Measurements from ENCODE around the gene NOS1. TPM values are rescaled to one million over a fixed set of nuclear protein-coding genes. Genes with fewer than 3 reads are reported as not detected.
"Not testable (repeated sequence)": the region's sequence is repeated elsewhere in the genome, so short reads cannot be mapped to it uniquely, and the experiment has no call there.

The NOS1 gene
- polyA plus RNA-seq (ENCODE audit: insufficient read length), result 0.77 TPM

DNA sequence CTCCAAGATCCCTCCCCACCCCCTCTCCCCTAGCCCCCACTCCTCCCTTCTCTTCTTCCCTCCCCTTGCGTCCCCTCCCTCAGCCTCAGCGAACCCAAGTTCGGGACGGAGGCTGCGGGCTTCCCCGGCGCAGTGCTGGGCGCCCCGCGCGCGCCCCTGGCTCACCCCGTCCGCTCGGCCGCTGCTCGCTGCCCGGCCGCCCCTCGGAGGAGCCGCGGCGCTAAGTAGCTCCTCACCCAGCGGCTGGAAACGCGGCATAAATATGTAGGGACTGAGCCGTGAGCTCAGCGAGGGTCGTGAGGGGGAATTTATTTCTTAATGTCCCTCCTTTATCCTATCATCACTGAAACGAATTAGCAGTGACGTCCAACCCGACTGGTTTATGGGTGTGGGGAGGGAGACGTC, at the start of gene NOS1:
Gene NOS1 (minus strand): TSS at position 280 of the 405 bp plus-strand sequence. CDS start 30,557 bp downstream, outside the sequence.
- no peak for DNase-seq

- no peak for DNase-seq
Measured at GRCh38 chr12:117409286-117409685, 47.9 kb upstream of the NOS1 start.

- peak; percentile 82 for DNase-seq
Measured at GRCh38 chr12:117408161-117408791, 46.9 kb upstream of the NOS1 start.

DNA sequence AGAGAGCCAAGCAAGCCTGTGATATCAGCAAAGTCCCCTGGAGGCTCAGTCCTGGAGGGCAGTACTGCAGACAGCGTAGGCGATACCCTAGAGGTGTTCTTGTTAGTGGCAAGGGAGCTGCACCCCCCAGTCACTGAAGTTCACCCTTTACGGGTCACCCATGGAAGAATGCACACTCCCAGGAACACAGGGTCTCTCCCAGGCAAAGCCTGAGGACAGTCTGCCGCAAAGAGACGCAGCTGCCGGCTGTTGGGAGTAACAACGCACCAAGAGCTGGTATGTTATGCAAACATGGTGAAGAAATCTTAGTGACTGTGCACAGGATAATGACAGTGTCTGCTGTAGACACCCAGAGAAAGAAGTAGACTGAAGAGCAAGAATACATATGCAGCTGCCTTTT, 43.5 kb upstream of the NOS1 start:
- DNase-seq, result no peak

DNA sequence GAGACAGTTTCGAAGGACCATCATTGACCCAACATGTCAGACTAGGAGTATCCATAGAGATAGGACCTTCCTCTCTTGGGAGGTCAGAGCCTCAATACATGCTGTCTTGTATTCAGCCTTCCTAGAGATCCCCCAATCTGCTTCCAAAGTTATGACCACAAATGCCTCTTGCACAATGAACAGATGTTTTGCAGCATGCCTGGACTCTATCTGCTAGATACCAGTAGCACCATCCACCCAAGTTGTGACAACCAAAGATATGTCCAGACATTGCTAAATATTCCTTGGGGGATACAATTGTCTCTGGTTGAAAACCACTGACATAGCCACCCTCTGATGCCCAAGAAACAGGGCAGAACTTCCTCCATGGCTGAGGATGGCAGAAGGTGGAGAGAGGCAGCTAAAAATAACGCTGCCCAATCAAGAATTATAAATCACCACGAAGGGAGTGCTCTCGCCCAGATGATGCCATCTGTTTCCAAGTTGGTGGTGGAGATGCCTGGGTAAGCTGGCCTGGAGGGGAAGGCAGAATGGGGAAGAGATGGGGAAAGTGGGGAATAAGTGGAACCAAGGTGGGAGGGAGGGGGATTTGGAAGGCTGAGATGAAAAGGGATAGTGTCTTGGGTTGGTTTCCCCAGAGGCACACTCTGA, 42.9 kb upstream of the NOS1 start:
- no peak for DNase-seq

GRCh38 chr12:117403586-117404139, 42.2 kb upstream of the NOS1 start:
- no peak for DNase-seq

- DNase-seq, result no peak
Measured at GRCh38 chr12:117402363-117402762, 40.9 kb upstream of the NOS1 start.

- no peak for DNase-seq
Measured at GRCh38 chr12:117400912-117401311, 39.5 kb upstream of the NOS1 start.

DNA sequence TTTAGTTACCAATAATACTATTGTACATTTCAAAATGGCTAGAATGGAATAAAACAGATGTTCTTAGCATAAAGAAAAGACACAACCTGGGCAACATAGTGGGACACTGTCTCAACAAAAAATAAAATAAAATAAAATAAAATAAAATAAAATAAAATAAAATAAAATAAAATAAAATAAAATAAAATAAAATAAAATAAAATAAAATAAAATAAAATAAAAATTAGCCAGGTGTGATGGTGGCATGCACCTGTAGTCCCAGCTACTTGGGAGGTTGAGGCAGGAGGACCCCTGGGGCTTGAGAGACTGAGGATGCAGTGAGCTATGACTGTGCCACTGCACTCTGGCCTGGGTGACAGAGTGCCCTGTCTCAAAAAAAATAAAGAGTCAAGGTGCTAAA, 37.1 kb upstream of the NOS1 start:
- not testable (repeated sequence) for DNase-seq

DNA sequence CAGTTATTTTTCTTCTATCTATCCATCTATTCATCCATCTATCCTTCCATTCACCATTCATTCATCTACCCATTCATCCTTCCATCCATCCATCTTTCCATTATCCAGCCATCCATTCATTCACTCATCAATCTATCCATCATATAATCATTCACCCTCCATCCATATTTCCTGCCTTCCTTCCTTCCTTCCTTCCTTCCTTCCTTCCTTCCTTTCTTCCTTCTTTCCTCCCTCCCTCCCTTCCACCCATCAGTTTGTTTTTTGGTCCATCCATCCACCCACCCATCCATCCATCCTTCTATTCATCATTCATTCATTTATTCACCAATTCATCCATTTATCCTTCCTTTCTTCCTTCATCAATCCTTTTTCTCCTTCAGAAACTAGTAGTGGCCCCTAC, 34.3 kb upstream of the NOS1 start:
- no peak for DNase-seq

GRCh38 chr12:117394491-117394890, 33.1 kb upstream of the NOS1 start:
- no peak for DNase-seq

DNA sequence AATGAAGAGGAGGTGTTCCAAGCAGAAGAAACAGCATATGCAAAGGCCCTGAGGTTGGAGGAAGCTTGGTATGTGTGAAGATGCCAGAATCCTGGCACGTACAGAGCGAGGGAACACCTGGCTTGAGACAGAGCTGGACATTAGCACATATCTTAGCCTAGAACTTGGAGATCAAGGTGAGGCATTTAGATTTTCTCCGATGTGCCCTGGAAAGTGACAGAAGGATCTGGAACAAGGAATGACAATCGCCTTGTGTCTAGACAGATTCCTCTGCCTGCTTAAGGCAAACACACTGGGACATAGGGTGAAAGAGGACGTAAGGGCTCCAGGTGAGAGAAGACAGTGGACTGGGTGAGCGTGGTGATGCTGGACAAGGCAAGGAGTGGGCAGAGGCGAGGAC, 32.2 kb upstream of the NOS1 start:
- DNase-seq, result no peak

DNA sequence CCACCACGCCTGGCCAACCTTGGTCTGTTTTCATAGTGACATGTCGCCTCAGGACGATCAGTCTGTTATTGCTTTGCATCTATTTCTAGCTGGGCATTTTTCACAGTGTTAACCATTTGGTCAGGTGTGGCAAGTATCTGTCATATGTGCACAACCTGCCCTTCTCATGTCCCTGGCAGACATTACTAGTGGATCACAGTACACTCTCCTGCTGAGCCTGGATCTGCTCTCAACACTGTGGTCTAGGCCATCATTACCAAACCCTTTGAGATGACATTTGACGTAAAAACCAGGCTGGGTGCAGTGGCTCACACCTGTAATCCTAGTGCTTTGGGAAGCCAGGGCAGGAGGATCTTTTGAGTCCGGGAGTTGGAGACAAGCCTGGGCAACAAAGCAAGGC, 29.4 kb upstream of the NOS1 start:
- DNase-seq, result no peak

GRCh38 chr12:117388951-117389446, 27.6 kb upstream of the NOS1 start:
- DNase-seq, result no peak

- DNase-seq, result no peak
Measured at GRCh38 chr12:117387832-117388231, 26.4 kb upstream of the NOS1 start.

DNA sequence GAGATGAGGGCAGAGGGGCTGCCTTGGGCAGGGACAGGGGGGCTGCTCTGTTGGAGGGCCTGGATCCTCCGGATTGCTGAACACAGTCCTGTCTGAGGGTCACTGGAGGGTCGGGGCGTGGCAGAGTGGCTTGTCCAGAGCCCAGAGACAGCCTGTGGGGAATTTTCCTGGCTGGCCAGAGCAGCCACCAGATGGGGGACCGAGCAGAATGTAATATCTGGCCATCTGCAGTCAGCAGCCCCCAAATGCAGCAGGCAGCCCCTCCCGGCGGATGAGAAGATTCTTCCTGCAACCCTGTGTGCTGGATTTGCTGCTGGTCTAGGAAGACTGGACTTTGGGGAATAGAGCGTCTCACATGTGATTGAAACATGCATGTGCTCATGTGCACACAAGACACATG, 23.3 kb upstream of the NOS1 start:
- no peak for DNase-seq

DNA sequence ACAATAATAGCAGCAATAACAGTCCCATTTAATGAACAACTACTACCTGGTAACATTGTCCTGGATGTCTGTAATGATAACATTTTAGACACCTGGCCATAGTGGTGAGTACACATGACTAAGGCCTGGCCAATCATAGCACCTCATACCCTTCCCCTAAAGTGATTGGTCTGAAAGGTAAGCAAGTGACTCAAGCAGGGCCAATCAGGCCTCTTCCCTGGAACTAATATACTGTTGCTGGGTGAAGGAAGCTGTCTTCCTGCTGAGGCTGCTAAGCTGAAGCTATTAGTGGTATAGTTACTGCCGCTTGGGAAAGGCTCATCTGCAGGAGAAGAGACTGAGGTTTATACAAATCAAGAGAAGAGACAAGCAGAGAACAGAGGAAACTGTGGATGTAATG, 18.7 kb upstream of the NOS1 start:
- no peak for DNase-seq

DNA sequence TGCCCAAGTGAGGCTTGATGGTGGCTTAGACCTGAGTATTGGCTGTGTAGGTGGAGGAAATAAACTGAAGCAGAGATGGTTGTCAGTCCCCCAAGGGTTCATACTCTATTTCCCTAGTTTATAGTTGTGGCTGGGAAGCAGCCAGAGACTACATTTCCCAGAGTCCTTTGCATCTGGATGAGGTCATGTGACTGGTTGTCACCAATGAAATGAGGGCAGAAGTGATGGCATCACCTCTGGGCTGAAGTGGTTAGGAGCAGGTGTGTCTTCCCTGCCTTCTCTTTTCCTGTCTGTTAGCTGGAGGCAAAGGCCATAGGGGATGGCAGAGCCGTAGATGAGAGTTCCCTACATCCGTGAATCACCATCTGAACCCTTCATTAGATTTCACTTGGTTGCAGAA, 16.3 kb upstream of the NOS1 start:
- no peak for DNase-seq

GRCh38 chr12:117370588-117370987, 9.2 kb upstream of the NOS1 start:
- DNase-seq, result no peak

DNA sequence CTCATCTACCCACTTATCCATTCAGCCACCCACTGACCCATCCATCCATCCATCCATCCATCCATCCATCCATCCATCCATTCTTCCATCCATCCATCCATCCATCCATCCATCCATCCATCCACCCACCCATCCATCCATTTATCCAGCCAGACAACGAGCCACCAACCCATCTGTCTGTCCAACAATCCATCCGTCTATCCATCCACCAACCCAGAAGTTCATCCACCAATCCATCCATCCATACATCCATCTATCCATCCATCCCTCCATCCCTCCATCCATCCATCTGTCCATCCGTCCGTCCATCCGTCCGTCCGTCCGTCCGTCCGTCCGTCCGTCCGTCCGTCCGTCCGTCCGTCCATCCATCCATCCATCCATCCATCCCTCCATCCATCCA, 8.6 kb upstream of the NOS1 start:
- not testable (repeated sequence) for DNase-seq

GRCh38 chr12:117367006-117367638, 5.7 kb upstream of the NOS1 start:
- DNase-seq, result peak; percentile 80

GRCh38 chr12:117365049-117365616, 3.7 kb upstream of the NOS1 start:
- no peak for DNase-seq

- DNase-seq, result no peak
Measured at GRCh38 chr12:117363953-117364486, 2.6 kb upstream of the NOS1 start.
